ENCODE results near the gene CDH3. TPM values are rescaled to one million over a fixed set of nuclear protein-coding genes. Genes with fewer than 3 reads are reported as not detected.

CDH3 gene
- total and polyA plus RNA-seq, 2 experiments from 2014 or later, result 78.0 to 210 TPM

DNA sequence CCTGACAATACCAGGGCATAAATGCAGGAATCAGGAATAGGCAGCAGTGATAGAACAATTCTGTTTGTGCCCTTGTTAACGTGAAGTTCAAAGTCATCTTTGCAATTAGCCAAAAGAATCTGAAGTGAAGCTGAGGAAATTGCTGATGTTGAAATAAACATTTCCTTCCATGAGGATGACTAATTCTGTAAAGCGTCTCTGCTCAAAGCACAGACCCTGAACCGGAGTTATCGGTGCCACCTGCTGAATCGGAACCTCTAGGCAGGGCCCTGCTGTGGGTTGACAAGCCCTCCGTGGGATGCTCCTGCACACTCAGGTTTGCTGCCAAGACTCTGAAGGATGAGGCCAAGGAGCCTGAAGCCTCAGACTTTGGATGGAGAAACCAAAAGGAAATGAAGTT, 55.0 kb downstream of the CDH3 start (continued):
- TF ChIP-seq, protein P1, sequence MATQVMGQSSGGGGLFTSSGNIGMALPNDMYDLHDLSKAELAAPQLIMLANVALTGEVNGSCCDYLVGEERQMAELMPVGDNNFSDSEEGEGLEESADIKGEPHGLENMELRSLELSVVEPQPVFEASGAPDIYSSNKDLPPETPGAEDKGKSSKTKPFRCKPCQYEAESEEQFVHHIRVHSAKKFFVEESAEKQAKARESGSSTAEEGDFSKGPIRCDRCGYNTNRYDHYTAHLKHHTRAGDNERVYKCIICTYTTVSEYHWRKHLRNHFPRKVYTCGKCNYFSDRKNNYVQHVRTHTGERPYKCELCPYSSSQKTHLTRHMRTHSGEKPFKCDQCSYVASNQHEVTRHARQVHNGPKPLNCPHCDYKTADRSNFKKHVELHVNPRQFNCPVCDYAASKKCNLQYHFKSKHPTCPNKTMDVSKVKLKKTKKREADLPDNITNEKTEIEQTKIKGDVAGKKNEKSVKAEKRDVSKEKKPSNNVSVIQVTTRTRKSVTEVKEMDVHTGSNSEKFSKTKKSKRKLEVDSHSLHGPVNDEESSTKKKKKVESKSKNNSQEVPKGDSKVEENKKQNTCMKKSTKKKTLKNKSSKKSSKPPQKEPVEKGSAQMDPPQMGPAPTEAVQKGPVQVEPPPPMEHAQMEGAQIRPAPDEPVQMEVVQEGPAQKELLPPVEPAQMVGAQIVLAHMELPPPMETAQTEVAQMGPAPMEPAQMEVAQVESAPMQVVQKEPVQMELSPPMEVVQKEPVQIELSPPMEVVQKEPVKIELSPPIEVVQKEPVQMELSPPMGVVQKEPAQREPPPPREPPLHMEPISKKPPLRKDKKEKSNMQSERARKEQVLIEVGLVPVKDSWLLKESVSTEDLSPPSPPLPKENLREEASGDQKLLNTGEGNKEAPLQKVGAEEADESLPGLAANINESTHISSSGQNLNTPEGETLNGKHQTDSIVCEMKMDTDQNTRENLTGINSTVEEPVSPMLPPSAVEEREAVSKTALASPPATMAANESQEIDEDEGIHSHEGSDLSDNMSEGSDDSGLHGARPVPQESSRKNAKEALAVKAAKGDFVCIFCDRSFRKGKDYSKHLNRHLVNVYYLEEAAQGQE (IDR thresholded peaks at IDR 0.05; ENCODE audit: unreplicated experiment), result no peak

DNA sequence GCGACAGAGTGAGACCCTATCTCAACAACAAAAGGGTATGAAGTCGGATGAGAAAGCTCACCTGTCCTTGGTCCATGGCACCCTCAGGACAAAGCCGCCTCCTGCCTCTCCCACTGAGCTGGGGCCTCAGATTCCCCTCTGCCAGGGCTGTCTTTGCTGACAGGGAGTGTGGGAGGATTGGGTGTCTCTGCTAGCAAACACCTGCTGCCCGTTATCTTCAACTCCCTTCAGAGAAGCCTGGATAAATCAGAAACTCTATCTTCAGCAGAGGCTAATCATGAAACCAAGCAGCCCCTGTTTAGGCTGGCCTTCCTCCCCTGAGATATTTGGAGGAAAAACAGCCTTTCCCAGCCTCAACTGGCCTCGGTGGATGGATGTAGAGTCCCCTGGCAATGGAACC, 55.7 kb downstream of the CDH3 start:
- Mint-ChIP-seq H3K36me3 (ENCODE audit: low read depth) (peaks cover 19% of the 10 kb centered on the region), H3K4me1 (peaks cover 3% of the 10 kb centered on the region; the same call in 1 of the 3 replicates), H3K27ac (no peak overlapping the region)
- TF ChIP-seq STAT1 (IDR thresholded peaks at IDR 0.05; ENCODE audit: unreplicated experiment), result no peak
- TF ChIP-seq, protein P2, sequence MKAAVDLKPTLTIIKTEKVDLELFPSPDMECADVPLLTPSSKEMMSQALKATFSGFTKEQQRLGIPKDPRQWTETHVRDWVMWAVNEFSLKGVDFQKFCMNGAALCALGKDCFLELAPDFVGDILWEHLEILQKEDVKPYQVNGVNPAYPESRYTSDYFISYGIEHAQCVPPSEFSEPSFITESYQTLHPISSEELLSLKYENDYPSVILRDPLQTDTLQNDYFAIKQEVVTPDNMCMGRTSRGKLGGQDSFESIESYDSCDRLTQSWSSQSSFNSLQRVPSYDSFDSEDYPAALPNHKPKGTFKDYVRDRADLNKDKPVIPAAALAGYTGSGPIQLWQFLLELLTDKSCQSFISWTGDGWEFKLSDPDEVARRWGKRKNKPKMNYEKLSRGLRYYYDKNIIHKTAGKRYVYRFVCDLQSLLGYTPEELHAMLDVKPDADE (IDR thresholded peaks at IDR 0.05), result no peak
- TF ChIP-seq ZNF114 (CRISPR knock-in tag; IDR thresholded peaks at IDR 0.05), result no peak
- TF ChIP-seq, protein P3, sequence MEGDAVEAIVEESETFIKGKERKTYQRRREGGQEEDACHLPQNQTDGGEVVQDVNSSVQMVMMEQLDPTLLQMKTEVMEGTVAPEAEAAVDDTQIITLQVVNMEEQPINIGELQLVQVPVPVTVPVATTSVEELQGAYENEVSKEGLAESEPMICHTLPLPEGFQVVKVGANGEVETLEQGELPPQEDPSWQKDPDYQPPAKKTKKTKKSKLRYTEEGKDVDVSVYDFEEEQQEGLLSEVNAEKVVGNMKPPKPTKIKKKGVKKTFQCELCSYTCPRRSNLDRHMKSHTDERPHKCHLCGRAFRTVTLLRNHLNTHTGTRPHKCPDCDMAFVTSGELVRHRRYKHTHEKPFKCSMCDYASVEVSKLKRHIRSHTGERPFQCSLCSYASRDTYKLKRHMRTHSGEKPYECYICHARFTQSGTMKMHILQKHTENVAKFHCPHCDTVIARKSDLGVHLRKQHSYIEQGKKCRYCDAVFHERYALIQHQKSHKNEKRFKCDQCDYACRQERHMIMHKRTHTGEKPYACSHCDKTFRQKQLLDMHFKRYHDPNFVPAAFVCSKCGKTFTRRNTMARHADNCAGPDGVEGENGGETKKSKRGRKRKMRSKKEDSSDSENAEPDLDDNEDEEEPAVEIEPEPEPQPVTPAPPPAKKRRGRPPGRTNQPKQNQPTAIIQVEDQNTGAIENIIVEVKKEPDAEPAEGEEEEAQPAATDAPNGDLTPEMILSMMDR (conservative IDR thresholded peaks at IDR 0.05; ENCODE audit: low read depth in 2 of 2), result no peak
- TF ChIP-seq, protein P4, sequence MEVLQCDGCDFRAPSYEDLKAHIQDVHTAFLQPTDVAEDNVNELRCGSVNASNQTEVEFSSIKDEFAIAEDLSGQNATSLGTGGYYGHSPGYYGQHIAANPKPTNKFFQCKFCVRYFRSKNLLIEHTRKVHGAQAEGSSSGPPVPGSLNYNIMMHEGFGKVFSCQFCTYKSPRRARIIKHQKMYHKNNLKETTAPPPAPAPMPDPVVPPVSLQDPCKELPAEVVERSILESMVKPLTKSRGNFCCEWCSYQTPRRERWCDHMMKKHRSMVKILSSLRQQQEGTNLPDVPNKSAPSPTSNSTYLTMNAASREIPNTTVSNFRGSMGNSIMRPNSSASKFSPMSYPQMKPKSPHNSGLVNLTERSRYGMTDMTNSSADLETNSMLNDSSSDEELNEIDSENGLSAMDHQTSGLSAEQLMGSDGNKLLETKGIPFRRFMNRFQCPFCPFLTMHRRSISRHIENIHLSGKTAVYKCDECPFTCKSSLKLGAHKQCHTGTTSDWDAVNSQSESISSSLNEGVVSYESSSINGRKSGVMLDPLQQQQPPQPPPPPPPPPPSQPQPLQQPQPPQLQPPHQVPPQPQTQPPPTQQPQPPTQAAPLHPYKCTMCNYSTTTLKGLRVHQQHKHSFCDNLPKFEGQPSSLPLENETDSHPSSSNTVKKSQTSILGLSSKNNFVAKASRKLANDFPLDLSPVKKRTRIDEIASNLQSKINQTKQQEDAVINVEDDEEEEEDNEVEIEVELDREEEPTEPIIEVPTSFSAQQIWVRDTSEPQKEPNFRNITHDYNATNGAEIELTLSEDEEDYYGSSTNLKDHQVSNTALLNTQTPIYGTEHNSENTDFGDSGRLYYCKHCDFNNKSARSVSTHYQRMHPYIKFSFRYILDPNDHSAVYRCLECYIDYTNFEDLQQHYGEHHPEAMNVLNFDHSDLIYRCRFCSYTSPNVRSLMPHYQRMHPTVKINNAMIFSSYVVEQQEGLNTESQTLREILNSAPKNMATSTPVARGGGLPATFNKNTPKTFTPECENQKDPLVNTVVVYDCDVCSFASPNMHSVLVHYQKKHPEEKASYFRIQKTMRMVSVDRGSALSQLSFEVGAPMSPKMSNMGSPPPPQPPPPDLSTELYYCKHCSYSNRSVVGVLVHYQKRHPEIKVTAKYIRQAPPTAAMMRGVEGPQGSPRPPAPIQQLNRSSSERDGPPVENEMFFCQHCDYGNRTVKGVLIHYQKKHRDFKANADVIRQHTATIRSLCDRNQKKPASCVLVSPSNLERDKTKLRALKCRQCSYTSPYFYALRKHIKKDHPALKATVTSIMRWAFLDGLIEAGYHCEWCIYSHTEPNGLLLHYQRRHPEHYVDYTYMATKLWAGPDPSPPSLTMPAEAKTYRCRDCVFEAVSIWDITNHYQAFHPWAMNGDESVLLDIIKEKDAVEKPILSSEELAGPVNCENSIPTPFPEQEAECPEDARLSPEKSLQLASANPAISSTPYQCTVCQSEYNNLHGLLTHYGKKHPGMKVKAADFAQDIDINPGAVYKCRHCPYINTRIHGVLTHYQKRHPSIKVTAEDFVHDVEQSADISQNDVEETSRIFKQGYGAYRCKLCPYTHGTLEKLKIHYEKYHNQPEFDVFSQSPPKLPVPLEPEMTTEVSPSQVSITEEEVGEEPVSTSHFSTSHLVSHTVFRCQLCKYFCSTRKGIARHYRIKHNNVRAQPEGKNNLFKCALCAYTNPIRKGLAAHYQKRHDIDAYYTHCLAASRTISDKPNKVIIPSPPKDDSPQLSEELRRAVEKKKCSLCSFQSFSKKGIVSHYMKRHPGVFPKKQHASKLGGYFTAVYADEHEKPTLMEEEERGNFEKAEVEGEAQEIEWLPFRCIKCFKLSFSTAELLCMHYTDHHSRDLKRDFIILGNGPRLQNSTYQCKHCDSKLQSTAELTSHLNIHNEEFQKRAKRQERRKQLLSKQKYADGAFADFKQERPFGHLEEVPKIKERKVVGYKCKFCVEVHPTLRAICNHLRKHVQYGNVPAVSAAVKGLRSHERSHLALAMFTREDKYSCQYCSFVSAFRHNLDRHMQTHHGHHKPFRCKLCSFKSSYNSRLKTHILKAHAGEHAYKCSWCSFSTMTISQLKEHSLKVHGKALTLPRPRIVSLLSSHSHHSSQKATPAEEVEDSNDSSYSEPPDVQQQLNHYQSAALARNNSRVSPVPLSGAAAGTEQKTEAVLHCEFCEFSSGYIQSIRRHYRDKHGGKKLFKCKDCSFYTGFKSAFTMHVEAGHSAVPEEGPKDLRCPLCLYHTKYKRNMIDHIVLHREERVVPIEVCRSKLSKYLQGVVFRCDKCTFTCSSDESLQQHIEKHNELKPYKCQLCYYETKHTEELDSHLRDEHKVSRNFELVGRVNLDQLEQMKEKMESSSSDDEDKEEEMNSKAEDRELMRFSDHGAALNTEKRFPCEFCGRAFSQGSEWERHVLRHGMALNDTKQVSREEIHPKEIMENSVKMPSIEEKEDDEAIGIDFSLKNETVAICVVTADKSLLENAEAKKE (CRISPR knock-in tag; IDR thresholded peaks at IDR 0.05), result no peak
- TF ChIP-seq, protein P1 (IDR thresholded peaks at IDR 0.05; ENCODE audit: unreplicated experiment), result no peak
- no peak for TF ChIP-seq JUNB (IDR thresholded peaks at IDR 0.05; ENCODE audit: unreplicated experiment)
- TF ChIP-seq CREB1 (CRISPR knock-in tag; IDR thresholded peaks at IDR 0.05; ENCODE audit: low read depth), result no peak
- no peak for TF ChIP-seq NANOG (IDR thresholded peaks at IDR 0.05; ENCODE audit: borderline replicate concordance)

More for the DNA sequence above, 55.7 kb downstream of the CDH3 start:
- Mint-ChIP-seq H3K27me3 (ENCODE audit: insufficient read depth, low read depth, poor library complexity) (peaks cover 11% of the 10 kb centered on the region), H3K4me3 (no peak overlapping the region), H3K9me3 (no peaks in the 10 kb centered on the region)
- Histone ChIP-seq H3K9me2 (ENCODE audit: insufficient read depth) (no peaks in the 10 kb centered on the region), H3K4me2 (no peak overlapping the region), H3K36me3 (ENCODE audit: insufficient read depth) (peaks cover 19% of the 10 kb centered on the region), H3K27me3 (ENCODE audit: insufficient read depth) (no peaks in the 10 kb centered on the region), H3F3A (replicated peaks; ENCODE audit: low read depth) (peaks cover 3% of the 10 kb centered on the region; the same call in 1 of the 2 replicates), H3K4me3 (no peak overlapping the region), H3K27ac (ENCODE audit: low read depth) (no peak overlapping the region), H3K4me1 (ENCODE audit: insufficient read depth) (no peaks in the 10 kb centered on the region), H2AFZ (no peak overlapping the region), H4K20me1 (replicated peaks; ENCODE audit: insufficient read depth) (peaks cover 6% of the 10 kb centered on the region), H3K79me2 (replicated peaks; ENCODE audit: insufficient read depth) (no peaks in the 10 kb centered on the region)
- ATAC-seq (no peak), DNase-seq (ENCODE audit: low spot score) (no peak)

All from GM23338 (cell line).